Measurements from ENCODE around the gene ASCL2.

ASCL2 gene

DNA sequence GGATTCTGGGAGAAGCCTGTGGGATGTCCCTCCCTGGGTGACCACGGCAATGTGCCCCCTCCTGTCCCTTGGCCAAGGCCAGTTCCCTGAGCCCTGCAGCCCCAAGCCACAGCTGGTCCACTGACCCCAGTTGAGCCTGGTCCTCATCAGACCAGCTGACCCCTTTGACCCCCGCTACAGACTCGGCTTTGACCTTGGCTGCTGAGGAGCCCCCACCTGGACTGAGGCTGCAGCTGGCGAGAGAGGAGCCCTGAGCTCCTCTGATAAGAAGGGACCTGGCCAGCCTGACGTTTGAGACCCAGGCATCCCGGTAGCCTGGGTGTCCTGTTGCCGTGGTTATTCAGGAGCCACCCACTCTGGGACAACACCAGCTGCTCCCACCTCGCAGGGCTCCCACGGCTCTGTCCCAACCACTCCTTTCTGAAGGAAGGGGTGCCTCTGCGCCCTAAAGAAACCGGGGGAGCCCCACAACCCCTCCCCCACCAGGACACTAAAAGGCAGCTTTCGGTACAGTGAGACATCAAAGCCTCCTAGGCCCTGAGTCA lies 3.0 kb downstream of the ASCL2 start:
- in situ Hi-C loops (cut with MboI; ENCODE audit: low pct_unique_long_range_greater_than_20kb, low sequenced_read_pairs, unreplicated experiment) = no loop called here
- no peak for TF ChIP-seq CTCF (IDR thresholded peaks at IDR 0.05; ENCODE audit: extremely low read depth, insufficient read depth, missing control alignments)
- DNase-seq (ENCODE audit: low spot score) = no peak

DNA sequence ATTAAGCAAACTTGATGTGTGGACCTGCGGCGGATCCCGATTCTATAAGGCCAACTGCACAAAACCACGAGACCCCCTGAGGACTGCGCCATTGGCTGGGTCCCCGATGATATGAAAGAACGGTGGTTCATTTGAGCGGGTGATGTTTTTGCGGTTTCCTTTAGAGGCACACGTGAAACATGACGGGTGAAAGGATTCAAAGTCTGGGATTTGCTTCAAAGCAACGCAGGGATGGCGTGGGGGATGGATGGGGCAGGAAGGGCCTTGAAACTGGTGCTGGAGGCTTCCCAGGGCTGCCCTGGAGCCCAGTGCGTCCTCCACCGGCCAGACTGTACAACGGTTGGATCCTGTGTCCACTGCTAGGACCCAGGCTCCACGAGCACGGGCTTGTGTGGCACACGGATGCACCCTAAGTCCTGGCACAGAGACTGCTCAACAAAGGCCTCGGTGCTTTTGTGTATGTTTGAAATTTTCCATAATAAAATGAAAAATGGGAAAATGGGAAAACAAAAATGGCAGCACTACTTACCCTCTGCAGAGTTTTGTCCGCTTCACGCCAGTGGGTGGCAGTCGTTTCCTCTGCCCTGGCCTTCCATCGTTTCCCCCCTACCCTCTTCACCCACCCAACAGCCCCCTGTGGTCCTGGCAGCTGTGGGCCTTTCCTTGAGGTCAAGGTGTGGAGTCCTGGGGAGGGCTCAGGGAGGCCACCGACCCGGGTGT lies 3.6 kb downstream of the ASCL2 start:
- TF ChIP-seq CTCF (IDR thresholded peaks at IDR 0.05; ENCODE audit: extremely low read depth, insufficient read depth, missing control alignments) = no peak
- no peak for DNase-seq (ENCODE audit: low spot score)
- in situ Hi-C loops (cut with MboI; ENCODE audit: low pct_unique_long_range_greater_than_20kb, low sequenced_read_pairs, unreplicated experiment) = no loop called here

DNA sequence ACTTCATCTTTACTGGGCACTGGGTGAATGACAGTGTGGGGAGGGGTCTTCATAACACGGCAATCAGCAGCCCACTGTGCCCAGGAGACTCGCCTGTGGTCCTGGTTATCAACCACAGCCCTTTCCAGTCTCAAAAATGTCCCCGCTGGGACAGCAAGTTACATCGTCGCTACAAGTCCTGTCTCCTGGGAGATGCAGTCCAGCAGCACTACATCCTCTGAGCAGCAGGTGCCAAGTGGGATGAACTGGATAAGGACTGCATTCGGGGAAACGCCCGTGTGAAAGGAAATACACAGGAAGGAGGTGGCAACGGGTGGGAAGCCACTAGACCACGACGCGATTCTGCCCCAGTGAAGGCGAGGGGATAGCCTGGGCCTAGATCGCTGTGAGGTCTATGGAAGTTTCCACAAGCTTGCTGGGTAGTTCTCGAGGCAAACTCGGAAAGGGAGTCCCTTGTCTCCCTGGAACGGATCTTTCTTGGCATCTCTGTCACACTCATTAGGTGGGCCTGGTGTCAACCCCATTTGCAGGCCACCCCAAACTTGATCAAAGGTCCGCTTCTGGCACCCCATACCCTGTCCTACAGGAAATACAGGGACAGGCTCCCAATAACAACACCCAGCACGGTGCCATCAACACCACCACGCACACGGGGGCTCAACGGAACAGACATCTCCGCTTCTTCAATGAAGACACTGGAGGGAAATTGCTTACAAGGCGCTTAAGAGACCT lies 4.4 kb downstream of the ASCL2 start:
- in situ Hi-C loops (cut with MboI; ENCODE audit: low pct_unique_long_range_greater_than_20kb, low sequenced_read_pairs, unreplicated experiment) = no loop called here
- DNase-seq (ENCODE audit: low spot score) = no peak
- no peak for TF ChIP-seq CTCF (IDR thresholded peaks at IDR 0.05; ENCODE audit: extremely low read depth, insufficient read depth, missing control alignments)

GRCh38 chr11:2265396-2265795 lies 5.0 kb downstream of the ASCL2 start:
- no peak for TF ChIP-seq CTCF (IDR thresholded peaks at IDR 0.05; ENCODE audit: extremely low read depth, insufficient read depth, missing control alignments)
- in situ Hi-C loops (cut with MboI; ENCODE audit: low pct_unique_long_range_greater_than_20kb, low sequenced_read_pairs, unreplicated experiment) = no loop called here
- peak; percentile 63 for DNase-seq (ENCODE audit: low spot score)

DNA sequence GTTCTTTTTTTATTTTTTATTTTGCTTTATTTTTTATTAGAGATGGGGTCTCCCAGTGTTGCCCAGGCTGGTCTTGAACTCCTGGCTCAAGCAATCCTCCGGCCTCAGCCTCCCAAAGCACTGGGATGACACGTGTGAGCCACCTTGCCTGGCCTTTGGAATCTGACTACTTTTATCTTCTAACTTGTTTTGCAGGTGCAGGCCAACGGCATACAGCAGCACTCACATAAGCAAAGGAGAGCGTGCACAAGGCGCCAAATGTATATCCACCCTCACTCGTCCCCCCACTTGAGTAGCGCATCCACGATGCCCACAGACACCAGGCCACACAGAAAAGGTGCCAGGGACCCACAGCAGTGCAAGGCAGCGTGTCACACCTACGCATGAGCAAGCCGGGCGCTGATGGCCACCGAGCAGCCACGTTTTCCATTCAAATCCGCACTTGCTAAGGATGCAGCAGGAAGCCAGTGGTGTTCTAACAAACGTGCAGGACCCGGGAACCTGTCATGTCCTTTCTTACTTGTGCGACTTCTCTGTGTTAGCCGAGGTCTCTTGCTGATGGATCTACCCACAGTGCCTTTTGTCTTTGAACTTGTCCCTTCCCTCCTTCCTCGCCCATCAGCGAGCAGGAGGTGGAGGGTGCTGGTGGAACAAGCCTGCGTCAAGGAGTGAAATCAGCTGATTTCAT lies 5.9 kb downstream of the ASCL2 start:
- TF ChIP-seq CTCF (IDR thresholded peaks at IDR 0.05; ENCODE audit: extremely low read depth, insufficient read depth, missing control alignments) = no peak
- in situ Hi-C loops (cut with MboI; ENCODE audit: low pct_unique_long_range_greater_than_20kb, low sequenced_read_pairs, unreplicated experiment) = no loop called here
- no peak for DNase-seq (ENCODE audit: low spot score)

- no peak for DNase-seq (ENCODE audit: low spot score)
- in situ Hi-C loops (cut with MboI; ENCODE audit: low pct_unique_long_range_greater_than_20kb, low sequenced_read_pairs, unreplicated experiment) = no loop called here
- TF ChIP-seq CTCF (IDR thresholded peaks at IDR 0.05; ENCODE audit: extremely low read depth, insufficient read depth, missing control alignments) = no peak
These were observed 6.5 kb downstream of the ASCL2 start for GRCh38 chr11:2263724-2264360.
